ENCODE results near the gene GPSM1. TPM values are rescaled to one million over a fixed set of nuclear protein-coding genes. Genes with fewer than 3 reads are reported as not detected.

Gene GPSM1
- total RNA-seq, 1 experiment from 2014 or later: 14.2 TPM

DNA sequence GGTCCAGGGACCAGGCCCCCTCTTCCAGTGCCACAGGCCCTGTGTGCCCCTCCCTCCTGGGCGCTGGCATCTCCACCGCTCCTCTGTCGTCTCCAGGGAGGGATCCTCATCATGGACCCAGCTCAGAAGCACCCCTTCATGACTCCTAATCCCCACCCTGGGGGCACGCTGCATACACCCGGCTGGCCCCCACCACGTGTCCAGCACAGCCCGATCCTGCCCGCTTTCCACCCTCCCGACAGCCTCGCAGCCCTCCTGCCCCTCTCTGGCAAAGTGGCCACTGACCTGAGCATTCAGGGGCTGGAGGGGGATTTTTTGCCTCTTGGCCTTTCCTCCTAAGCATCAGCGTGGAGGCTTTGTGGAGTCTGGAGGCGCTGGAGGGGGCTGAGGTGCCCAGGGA, 24.8 kb upstream of the GPSM1 start:
- TF ChIP-seq TCF7 (CRISPR knock-in tag; IDR thresholded peaks at IDR 0.05; ENCODE audit: low read depth): no peak
- TF ChIP-seq PRRX2 (CRISPR knock-in tag; IDR thresholded peaks at IDR 0.05): no peak
- TF ChIP-seq, protein P1, sequence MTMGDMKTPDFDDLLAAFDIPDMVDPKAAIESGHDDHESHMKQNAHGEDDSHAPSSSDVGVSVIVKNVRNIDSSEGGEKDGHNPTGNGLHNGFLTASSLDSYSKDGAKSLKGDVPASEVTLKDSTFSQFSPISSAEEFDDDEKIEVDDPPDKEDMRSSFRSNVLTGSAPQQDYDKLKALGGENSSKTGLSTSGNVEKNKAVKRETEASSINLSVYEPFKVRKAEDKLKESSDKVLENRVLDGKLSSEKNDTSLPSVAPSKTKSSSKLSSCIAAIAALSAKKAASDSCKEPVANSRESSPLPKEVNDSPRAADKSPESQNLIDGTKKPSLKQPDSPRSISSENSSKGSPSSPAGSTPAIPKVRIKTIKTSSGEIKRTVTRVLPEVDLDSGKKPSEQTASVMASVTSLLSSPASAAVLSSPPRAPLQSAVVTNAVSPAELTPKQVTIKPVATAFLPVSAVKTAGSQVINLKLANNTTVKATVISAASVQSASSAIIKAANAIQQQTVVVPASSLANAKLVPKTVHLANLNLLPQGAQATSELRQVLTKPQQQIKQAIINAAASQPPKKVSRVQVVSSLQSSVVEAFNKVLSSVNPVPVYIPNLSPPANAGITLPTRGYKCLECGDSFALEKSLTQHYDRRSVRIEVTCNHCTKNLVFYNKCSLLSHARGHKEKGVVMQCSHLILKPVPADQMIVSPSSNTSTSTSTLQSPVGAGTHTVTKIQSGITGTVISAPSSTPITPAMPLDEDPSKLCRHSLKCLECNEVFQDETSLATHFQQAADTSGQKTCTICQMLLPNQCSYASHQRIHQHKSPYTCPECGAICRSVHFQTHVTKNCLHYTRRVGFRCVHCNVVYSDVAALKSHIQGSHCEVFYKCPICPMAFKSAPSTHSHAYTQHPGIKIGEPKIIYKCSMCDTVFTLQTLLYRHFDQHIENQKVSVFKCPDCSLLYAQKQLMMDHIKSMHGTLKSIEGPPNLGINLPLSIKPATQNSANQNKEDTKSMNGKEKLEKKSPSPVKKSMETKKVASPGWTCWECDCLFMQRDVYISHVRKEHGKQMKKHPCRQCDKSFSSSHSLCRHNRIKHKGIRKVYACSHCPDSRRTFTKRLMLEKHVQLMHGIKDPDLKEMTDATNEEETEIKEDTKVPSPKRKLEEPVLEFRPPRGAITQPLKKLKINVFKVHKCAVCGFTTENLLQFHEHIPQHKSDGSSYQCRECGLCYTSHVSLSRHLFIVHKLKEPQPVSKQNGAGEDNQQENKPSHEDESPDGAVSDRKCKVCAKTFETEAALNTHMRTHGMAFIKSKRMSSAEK (CRISPR knock-in tag; IDR thresholded peaks at IDR 0.05; ENCODE audit: borderline replicate concordance): no peak
- TF ChIP-seq, protein P2, sequence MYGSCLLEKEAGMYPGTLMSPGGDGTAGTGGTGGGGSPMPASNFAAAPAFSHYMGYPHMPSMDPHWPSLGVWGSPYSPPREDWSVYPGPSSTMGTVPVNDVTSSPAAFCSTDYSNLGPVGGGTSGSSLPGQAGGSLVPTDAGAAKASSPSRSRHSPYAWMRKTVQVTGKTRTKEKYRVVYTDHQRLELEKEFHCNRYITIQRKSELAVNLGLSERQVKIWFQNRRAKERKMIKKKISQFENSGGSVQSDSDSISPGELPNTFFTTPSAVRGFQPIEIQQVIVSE (CRISPR knock-in tag; IDR thresholded peaks at IDR 0.05; ENCODE audit: borderline replicate concordance): no peak
- TF ChIP-seq GRHL2 (CRISPR knock-in tag; IDR thresholded peaks at IDR 0.05; ENCODE audit: insufficient replicate concordance, severe bottlenecking): no peak
- no peak for TF ChIP-seq ATF1 (CRISPR knock-in tag; IDR thresholded peaks at IDR 0.05)
- ChIA-PET CTCF (no interaction called here), POLR2A (no interaction called here)
- H3K27me3 Mint-ChIP-seq (ENCODE audit: low read depth): no peaks in the 10 kb centered on the region
- H3K4me1 Mint-ChIP-seq: peaks cover 3% of the 10 kb centered on the region
- DNase-seq (ENCODE audit: low spot score) (no peak), ATAC-seq (no peak)
- no peak overlapping the region for H3K27ac Mint-ChIP-seq
- no peak overlapping the region for H3K4me3 Mint-ChIP-seq
- H3K36me3 Mint-ChIP-seq: no peaks in the 10 kb centered on the region
- no peaks in the 10 kb centered on the region for H3K9me3 Mint-ChIP-seq

DNA sequence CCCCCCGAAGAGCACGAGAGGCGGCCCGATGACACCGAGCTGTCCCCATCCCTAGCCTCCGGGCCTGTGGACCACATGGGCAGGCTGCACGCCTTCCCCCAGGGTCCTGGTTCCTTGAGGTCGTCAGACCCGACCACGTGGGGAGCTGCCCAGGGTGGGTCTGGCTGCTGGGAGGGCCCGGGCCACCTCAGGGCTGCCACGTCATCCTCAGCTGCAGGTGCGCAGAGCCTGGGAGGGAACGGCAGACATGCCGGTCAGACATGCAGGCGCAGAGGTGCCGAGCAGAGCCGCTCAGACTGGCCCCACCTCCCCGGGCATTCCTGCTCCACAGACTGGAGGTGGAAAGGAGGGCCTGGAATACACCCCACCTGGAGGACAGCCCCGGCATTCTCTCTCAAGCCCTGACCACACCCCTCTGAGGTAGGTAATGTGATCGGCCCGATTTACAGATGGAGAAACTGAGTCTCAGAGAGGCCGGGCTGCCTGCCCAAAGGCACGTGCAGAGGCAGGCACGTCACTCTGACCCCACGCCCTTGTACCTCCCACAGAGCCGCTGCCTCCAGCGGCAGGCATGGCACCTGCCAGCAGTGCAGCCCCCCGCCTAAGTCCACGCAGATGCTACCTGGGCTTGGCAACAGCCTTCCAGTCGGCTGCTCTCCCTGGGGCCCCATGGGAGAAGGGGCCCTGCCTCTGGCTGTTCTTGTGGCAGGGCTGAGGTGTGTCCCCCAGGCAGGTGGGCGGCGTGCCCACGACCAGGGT, 24.1 kb upstream of the GPSM1 start:
- Mint-ChIP-seq H3K4me1 (no peaks in the 10 kb centered on the region), H3K27ac (no peak overlapping the region), H3K4me3 (no peak overlapping the region), H3K9me3 (no peaks in the 10 kb centered on the region), H3K36me3 (no peaks in the 10 kb centered on the region), H3K27me3 (ENCODE audit: low read depth) (no peaks in the 10 kb centered on the region)
- POLR2A ChIA-PET: no interaction called here
- ATAC-seq (peak; percentile 50), DNase-seq (ENCODE audit: low spot score) (no peak)
- CTCF ChIA-PET: interaction anchor here (2.2 kb wide), 1 partner anchor 26 kb away, joined by 5 read pairs; no protein-coding TSS in a partner anchor
- TF ChIP-seq, protein P3, sequence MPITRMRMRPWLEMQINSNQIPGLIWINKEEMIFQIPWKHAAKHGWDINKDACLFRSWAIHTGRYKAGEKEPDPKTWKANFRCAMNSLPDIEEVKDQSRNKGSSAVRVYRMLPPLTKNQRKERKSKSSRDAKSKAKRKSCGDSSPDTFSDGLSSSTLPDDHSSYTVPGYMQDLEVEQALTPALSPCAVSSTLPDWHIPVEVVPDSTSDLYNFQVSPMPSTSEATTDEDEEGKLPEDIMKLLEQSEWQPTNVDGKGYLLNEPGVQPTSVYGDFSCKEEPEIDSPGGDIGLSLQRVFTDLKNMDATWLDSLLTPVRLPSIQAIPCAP (CRISPR knock-in tag; IDR thresholded peaks at IDR 0.05): no peak
- no peak for TF ChIP-seq TP53 (CRISPR knock-in tag; IDR thresholded peaks at IDR 0.05)
- TF ChIP-seq MYBL2 (CRISPR knock-in tag; IDR thresholded peaks at IDR 0.05): no peak
- no peak for TF ChIP-seq TEAD4 (CRISPR knock-in tag; IDR thresholded peaks at IDR 0.05)
- TF ChIP-seq, protein P4, sequence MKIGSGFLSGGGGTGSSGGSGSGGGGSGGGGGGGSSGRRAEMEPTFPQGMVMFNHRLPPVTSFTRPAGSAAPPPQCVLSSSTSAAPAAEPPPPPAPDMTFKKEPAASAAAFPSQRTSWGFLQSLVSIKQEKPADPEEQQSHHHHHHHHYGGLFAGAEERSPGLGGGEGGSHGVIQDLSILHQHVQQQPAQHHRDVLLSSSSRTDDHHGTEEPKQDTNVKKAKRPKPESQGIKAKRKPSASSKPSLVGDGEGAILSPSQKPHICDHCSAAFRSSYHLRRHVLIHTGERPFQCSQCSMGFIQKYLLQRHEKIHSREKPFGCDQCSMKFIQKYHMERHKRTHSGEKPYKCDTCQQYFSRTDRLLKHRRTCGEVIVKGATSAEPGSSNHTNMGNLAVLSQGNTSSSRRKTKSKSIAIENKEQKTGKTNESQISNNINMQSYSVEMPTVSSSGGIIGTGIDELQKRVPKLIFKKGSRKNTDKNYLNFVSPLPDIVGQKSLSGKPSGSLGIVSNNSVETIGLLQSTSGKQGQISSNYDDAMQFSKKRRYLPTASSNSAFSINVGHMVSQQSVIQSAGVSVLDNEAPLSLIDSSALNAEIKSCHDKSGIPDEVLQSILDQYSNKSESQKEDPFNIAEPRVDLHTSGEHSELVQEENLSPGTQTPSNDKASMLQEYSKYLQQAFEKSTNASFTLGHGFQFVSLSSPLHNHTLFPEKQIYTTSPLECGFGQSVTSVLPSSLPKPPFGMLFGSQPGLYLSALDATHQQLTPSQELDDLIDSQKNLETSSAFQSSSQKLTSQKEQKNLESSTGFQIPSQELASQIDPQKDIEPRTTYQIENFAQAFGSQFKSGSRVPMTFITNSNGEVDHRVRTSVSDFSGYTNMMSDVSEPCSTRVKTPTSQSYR (CRISPR knock-in tag; IDR thresholded peaks at IDR 0.05): no peak
- TF ChIP-seq EMX1 (CRISPR knock-in tag; IDR thresholded peaks at IDR 0.05): no peak
- TF ChIP-seq, protein P5, sequence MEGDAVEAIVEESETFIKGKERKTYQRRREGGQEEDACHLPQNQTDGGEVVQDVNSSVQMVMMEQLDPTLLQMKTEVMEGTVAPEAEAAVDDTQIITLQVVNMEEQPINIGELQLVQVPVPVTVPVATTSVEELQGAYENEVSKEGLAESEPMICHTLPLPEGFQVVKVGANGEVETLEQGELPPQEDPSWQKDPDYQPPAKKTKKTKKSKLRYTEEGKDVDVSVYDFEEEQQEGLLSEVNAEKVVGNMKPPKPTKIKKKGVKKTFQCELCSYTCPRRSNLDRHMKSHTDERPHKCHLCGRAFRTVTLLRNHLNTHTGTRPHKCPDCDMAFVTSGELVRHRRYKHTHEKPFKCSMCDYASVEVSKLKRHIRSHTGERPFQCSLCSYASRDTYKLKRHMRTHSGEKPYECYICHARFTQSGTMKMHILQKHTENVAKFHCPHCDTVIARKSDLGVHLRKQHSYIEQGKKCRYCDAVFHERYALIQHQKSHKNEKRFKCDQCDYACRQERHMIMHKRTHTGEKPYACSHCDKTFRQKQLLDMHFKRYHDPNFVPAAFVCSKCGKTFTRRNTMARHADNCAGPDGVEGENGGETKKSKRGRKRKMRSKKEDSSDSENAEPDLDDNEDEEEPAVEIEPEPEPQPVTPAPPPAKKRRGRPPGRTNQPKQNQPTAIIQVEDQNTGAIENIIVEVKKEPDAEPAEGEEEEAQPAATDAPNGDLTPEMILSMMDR (IDR thresholded peaks at IDR 0.05): no peak
- no peak for TF ChIP-seq NR1H2 (CRISPR knock-in tag; IDR thresholded peaks at IDR 0.05)
- TF ChIP-seq, protein P1 (CRISPR knock-in tag; IDR thresholded peaks at IDR 0.05; ENCODE audit: borderline replicate concordance): no peak
- TF ChIP-seq, protein P6, sequence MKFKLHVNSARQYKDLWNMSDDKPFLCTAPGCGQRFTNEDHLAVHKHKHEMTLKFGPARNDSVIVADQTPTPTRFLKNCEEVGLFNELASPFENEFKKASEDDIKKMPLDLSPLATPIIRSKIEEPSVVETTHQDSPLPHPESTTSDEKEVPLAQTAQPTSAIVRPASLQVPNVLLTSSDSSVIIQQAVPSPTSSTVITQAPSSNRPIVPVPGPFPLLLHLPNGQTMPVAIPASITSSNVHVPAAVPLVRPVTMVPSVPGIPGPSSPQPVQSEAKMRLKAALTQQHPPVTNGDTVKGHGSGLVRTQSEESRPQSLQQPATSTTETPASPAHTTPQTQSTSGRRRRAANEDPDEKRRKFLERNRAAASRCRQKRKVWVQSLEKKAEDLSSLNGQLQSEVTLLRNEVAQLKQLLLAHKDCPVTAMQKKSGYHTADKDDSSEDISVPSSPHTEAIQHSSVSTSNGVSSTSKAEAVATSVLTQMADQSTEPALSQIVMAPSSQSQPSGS (CRISPR knock-in tag; IDR thresholded peaks at IDR 0.05; ENCODE audit: borderline replicate concordance, low read depth): no peak

All from WTC11 (cell line).